H9 (cell line): ENCODE results near the gene IQCM. TPM values are rescaled to one million over a fixed set of nuclear protein-coding genes. Genes with fewer than 3 reads are reported as not detected.

Experiments
- DNase-seq: peaks from one replicate; pipeline ENCODE4 v3.0.0-alpha.2; 2017
- H2AFZ ChIP-seq: one replicate; pipeline ENCODE4 v1.6.1; 2013; ENCODE audit warnings: mild to moderate bottlenecking, low read length, control low read depth, moderate library complexity
- H2AK5ac ChIP-seq: 2 replicates; pipeline ENCODE4 v1.6.1; 2013; ENCODE audit warnings: low read length, control low read depth, mixed read lengths; ENCODE audit not compliant: insufficient read length
- H2BK120ac ChIP-seq: one replicate; pipeline ENCODE4 v1.6.1; 2013; ENCODE audit warnings: low read depth, mild to moderate bottlenecking, low read length, control low read depth, inconsistent platforms; ENCODE audit not compliant: poor library complexity, severe bottlenecking
- H2BK12ac ChIP-seq: 2 replicates; pipeline ENCODE4 v1.6.1; 2013; ENCODE audit warnings: low read length, control low read depth, mixed read lengths, low read depth; ENCODE audit not compliant: insufficient read length
- H2BK15ac ChIP-seq: 2 replicates; pipeline ENCODE4 v1.6.1; 2013; ENCODE audit warnings: low read depth, low read length, control low read depth
- H2BK20ac ChIP-seq: one replicate; pipeline ENCODE4 v1.6.1; 2013; ENCODE audit warnings: low read depth, mild to moderate bottlenecking, low read length, control low read depth, inconsistent platforms; ENCODE audit not compliant: poor library complexity, severe bottlenecking
- H2BK5ac ChIP-seq: 2 replicates; pipeline ENCODE4 v1.6.1; 2013; ENCODE audit warnings: low read length, control low read depth, mixed read lengths; ENCODE audit not compliant: insufficient read length
- H3K14ac ChIP-seq: 2 replicates; pipeline ENCODE4 v1.6.1; 2013; ENCODE audit warnings: low read length, control low read depth; ENCODE audit not compliant: insufficient read depth
- H3K18ac ChIP-seq: 2 replicates; pipeline ENCODE4 v1.6.1; 2013; ENCODE audit warnings: low read depth, mild to moderate bottlenecking, mixed read lengths, low read length, control low read depth; ENCODE audit not compliant: insufficient read length
- H3K23ac ChIP-seq: 2 replicates; pipeline ENCODE4 v1.6.1; 2013; ENCODE audit warnings: low read length, control low read depth, mixed read lengths, low read depth; ENCODE audit not compliant: insufficient read length
- H3K23me2 ChIP-seq: 2 replicates; pipeline ENCODE4 v1.6.1; 2013; ENCODE audit warnings: low read depth, mild to moderate bottlenecking, mixed read lengths, low read length, control low read depth; ENCODE audit not compliant: insufficient read length, poor library complexity, severe bottlenecking
- H3K27ac ChIP-seq: 2 replicates; pipeline ENCODE4 v1.5.1; 2013; ENCODE audit warnings: low read length, control low read depth, mixed read lengths, low read depth; ENCODE audit not compliant: insufficient read length
- H3K27me3 ChIP-seq: 2 replicates; pipeline ENCODE4 v1.6.1; 2013; ENCODE audit warnings: low read length, control low read depth, inconsistent platforms; ENCODE audit not compliant: insufficient read depth
- H3K4ac ChIP-seq: 2 replicates; pipeline ENCODE4 v1.6.1; 2013; ENCODE audit warnings: low read depth, mild to moderate bottlenecking, control low read depth, inconsistent platforms, low read length, moderate library complexity
- H3K4me1 ChIP-seq: 2 replicates; pipeline ENCODE4 v1.6.1; 2013; ENCODE audit warnings: low read length, control low read depth, inconsistent platforms; ENCODE audit not compliant: insufficient read depth
- H3K4me2 ChIP-seq: 2 replicates; pipeline ENCODE4 v1.6.1; 2013; ENCODE audit warnings: low read length, control low read depth, mixed read lengths; ENCODE audit not compliant: insufficient read length, insufficient read depth
- H3K56ac ChIP-seq: 2 replicates; pipeline ENCODE4 v1.6.1; 2013; ENCODE audit warnings: low read depth, mild to moderate bottlenecking, mixed read lengths, low read length, control low read depth; ENCODE audit not compliant: insufficient read length
- H3K79me1 ChIP-seq: 2 replicates; pipeline ENCODE4 v1.6.1; 2013; ENCODE audit warnings: low read depth, mild to moderate bottlenecking, moderate library complexity, low read length, control low read depth, inconsistent platforms; ENCODE audit not compliant: insufficient read depth, poor library complexity, severe bottlenecking
- H3K79me2 ChIP-seq: 2 replicates; pipeline ENCODE4 v1.6.1; 2013; ENCODE audit warnings: low read length, control low read depth, inconsistent platforms; ENCODE audit not compliant: insufficient read depth
- H3K9ac ChIP-seq: 2 replicates; pipeline ENCODE4 v1.6.1; 2013; ENCODE audit warnings: low read length, control low read depth, mixed read lengths; ENCODE audit not compliant: insufficient read length; ENCODE audit errors: extremely low read depth
- H3K9me3 ChIP-seq: one replicate; pipeline ENCODE4 v1.6.1; 2013; ENCODE audit warnings: low read depth, low read length, inconsistent platforms; ENCODE audit not compliant: control insufficient read depth
- H3T11ph ChIP-seq: one replicate; pipeline ENCODE4 v1.6.1; 2013; ENCODE audit warnings: mild to moderate bottlenecking, low read length, control low read depth, inconsistent platforms
- H4K20me1 ChIP-seq: one replicate; pipeline ENCODE4 v1.6.1; 2013; ENCODE audit not compliant: control insufficient read depth, insufficient read length, insufficient read depth
- H4K5ac ChIP-seq: 2 replicates; pipeline ENCODE4 v1.6.1; 2013; ENCODE audit warnings: low read depth, mild to moderate bottlenecking, mixed read lengths, low read length, control low read depth; ENCODE audit not compliant: insufficient read length
- H4K8ac ChIP-seq: replicated peaks from 2 replicates; pipeline ENCODE4 v1.6.1; 2013; ENCODE audit warnings: low read length, control low read depth, mixed read lengths, low read depth; ENCODE audit not compliant: insufficient read length
- H4K91ac ChIP-seq: 2 replicates; pipeline ENCODE4 v1.6.1; 2013; ENCODE audit warnings: low read depth, mild to moderate bottlenecking, moderate library complexity, mixed read lengths, low read length, control low read depth; ENCODE audit not compliant: insufficient read length
- H3K27ac Mint-ChIP-seq, 3 experiments: 2 replicates in 2 of 3; 3 replicates in 1 of 3; pipeline ENCODE4 v1.8.0; 2020 to 2021; ENCODE audit warnings: mixed read lengths in 3 of 3, mild to moderate bottlenecking in 1 of 3, moderate library complexity in 1 of 3
- H3K27me3 Mint-ChIP-seq: 2 replicates; pipeline ENCODE4 v1.8.0; 2021; ENCODE audit warnings: low read depth, mild to moderate bottlenecking, moderate library complexity, mixed read lengths
- H3K36me3 Mint-ChIP-seq, 3 experiments: 2 replicates in 2 of 3; 3 replicates in 1 of 3; pipeline ENCODE4 v1.8.0; 2020 to 2021; ENCODE audit warnings: low read depth in 3 of 3, mixed read lengths in 3 of 3; ENCODE audit not compliant: insufficient read depth in 1 of 3
- H3K4me1 Mint-ChIP-seq, 2 experiments: 2 replicates each; pipeline ENCODE4 v1.8.0; 2020; ENCODE audit warnings: mixed read lengths in 2 of 2
- H3K4me3 Mint-ChIP-seq, 2 experiments: 2 replicates in 1 of 2; 3 replicates in 1 of 2; pipeline ENCODE4 v1.8.0; 2020 to 2021; ENCODE audit warnings: mild to moderate bottlenecking in 2 of 2, mixed read lengths in 2 of 2, moderate library complexity in 1 of 2
- H3K9me3 Mint-ChIP-seq, 2 experiments: 2 replicates in 1 of 2; 3 replicates in 1 of 2; pipeline ENCODE4 v1.8.0; 2020; ENCODE audit warnings: mild to moderate bottlenecking in 2 of 2, mixed read lengths in 2 of 2, moderate library complexity in 1 of 2
- CTCF ChIP-seq: fragments of 200-600 bp; sonication (generic); conservative IDR thresholded peaks from 3 replicates; pipeline ENCODE4 v1.8.0; 2021; ENCODE audit warnings: antibody characterized with exemption, mild to moderate bottlenecking
- WGBS: extraction: QIAGEN DNeasy Blood & Tissue Kit; methylation state at CpG from one replicate; pipeline ENCODE4 v1.1.7; 2013; ENCODE audit warnings: missing lambda C conversion rate, low lambda C conversion rate, mixed read lengths; ENCODE audit not compliant: insufficient read length; ENCODE audit errors: extremely low coverage; 5-methylcytosine and 5-hydroxymethylcytosine counted together
- total RNA-seq: library from RNA; stranded (reverse); gene quantifications from 2 replicates; pipeline ENCODE4 v1.2.1, GENCODE V29; 2021

The IQCM gene
- total RNA-seq, 1 experiment from 2014 or later: 0.15 TPM

- Histone ChIP-seq H2AFZ (no peak overlapping the region), H4K91ac (no peak overlapping the region), H3T11ph (no peak overlapping the region), H2BK12ac (no peak overlapping the region), H3K4ac (no peak overlapping the region), H4K20me1 (no peaks in the 10 kb centered on the region), H3K9ac (no peak overlapping the region), H3K14ac (no peak overlapping the region), H4K5ac (no peak overlapping the region), H2BK20ac (no peak overlapping the region), H3K23me2 (no peaks in the 10 kb centered on the region), H2BK120ac (no peak overlapping the region), H3K79me1 (no peaks in the 10 kb centered on the region), H4K8ac (no peak overlapping the region), H2BK5ac (no peak overlapping the region), H3K23ac (no peak overlapping the region), H3K18ac (no peak overlapping the region), H2BK15ac (no peak overlapping the region), H3K27ac (no peak overlapping the region), H3K79me2 (no peaks in the 10 kb centered on the region), H3K4me2 (no peak overlapping the region), H3K56ac (no peak overlapping the region), H3K4me1 (no peaks in the 10 kb centered on the region), H2AK5ac (no peak overlapping the region), H3K9me3 (no peaks in the 10 kb centered on the region), H3K27me3 (no peaks in the 10 kb centered on the region)
- WGBS: no CpG with 5 or more reads among the region's 1 CpG
- Mint-ChIP-seq H3K9me3 (no peaks in the 10 kb centered on the region), H3K27ac (no peak overlapping the region), H3K27me3 (no peaks in the 10 kb centered on the region; the same call in 1 of the 2 replicates), H3K4me3 (no peak overlapping the region), H3K36me3 (no peaks in the 10 kb centered on the region), H3K4me1 (no peaks in the 10 kb centered on the region)
- DNase-seq: no peak
- no peak for TF ChIP-seq CTCF
These were observed 470.2 kb downstream of the IQCM start for GRCh38 chr4:149345424-149345823.
